ENCODE data around the gene ZNF281.

Gene ZNF281

GRCh38 chr1:200376528-200376927, 33.3 kb downstream of the ZNF281 start:
- Histone ChIP-seq H3K9me3 (ENCODE audit: control insufficient read depth in 5 of 5, low read length in 5 of 5) (no peaks in the 10 kb centered on the region), H3K4me3 (ENCODE audit: low read depth in 1 of 5, low read length in 5 of 5) (no peak overlapping the region), H3K36me3 (ENCODE audit: control insufficient read depth in 5 of 5, insufficient read depth in 5 of 5, low read length in 5 of 5) (peaks cover 0 to 3% (median 0%) of the 10 kb centered on the region in 5 donors), H3K27ac (ENCODE audit: low read depth, low read length) (no peak overlapping the region), H3K4me1 (ENCODE audit: control insufficient read depth in 5 of 5, insufficient read depth in 5 of 5, low read length in 5 of 5) (peaks cover 0 to 5% (median 3%) of the 10 kb centered on the region in 5 donors), H3K27me3 (ENCODE audit: control insufficient read depth in 5 of 5, insufficient read depth in 4 of 5, low read length in 5 of 5) (no peaks in the 10 kb centered on the region), H3K9ac (ENCODE audit: low read length in 5 of 5) (no peak overlapping the region)

- Histone ChIP-seq H3K36me3 (ENCODE audit: control insufficient read depth in 5 of 5, insufficient read depth in 5 of 5, low read length in 5 of 5) (peaks cover 0 to 3% (median 0%) of the 10 kb centered on the region in 5 donors), H3K4me3 (ENCODE audit: low read depth in 1 of 5, low read length in 5 of 5) (no peak overlapping the region), H3K9me3 (ENCODE audit: control insufficient read depth in 5 of 5, low read length in 5 of 5) (no peaks in the 10 kb centered on the region), H3K27ac (ENCODE audit: low read depth, low read length) (no peak overlapping the region), H3K27me3 (ENCODE audit: control insufficient read depth in 5 of 5, insufficient read depth in 4 of 5, low read length in 5 of 5) (no peaks in the 10 kb centered on the region), H3K4me1 (ENCODE audit: control insufficient read depth in 5 of 5, insufficient read depth in 5 of 5, low read length in 5 of 5) (peaks cover 0 to 5% (median 3%) of the 10 kb centered on the region in 5 donors), H3K9ac (ENCODE audit: low read length in 5 of 5) (no peak overlapping the region)
Observed at GRCh38 chr1:200374569-200375295, 35.1 kb downstream of the ZNF281 start.

DNA sequence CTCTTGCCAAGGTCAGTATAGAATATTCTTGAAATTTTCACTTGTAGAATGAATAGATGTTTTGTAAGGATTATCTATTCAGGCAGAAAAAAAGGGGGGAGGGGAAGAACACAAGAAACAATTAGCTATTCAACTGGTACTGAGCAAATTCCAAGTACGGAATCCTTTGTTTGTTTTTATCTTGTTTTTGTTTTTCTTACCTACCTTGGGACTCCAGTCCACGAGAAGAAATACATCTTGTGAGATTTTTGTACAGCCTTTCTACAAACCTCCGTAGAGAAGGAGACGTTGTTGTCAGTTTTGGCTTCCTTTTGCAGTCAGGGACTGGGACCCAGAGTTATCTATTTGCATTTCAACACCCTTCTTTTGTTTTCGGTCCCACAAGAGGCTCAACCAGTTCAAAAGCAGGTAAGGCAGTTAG, 36.0 kb downstream of the ZNF281 start:
- Histone ChIP-seq H3K4me1 (ENCODE audit: control insufficient read depth in 5 of 5, insufficient read depth in 5 of 5, low read length in 5 of 5) (no peaks in the 10 kb centered on the region), H3K9me3 (ENCODE audit: control insufficient read depth in 5 of 5, low read length in 5 of 5) (no peaks in the 10 kb centered on the region), H3K4me3 (ENCODE audit: low read depth in 1 of 5, low read length in 5 of 5) (no peak overlapping the region), H3K27me3 (ENCODE audit: control insufficient read depth in 5 of 5, insufficient read depth in 4 of 5, low read length in 5 of 5) (no peaks in the 10 kb centered on the region), H3K9ac (ENCODE audit: low read length in 5 of 5) (no peak overlapping the region), H3K36me3 (ENCODE audit: control insufficient read depth in 5 of 5, insufficient read depth in 5 of 5, low read length in 5 of 5) (peaks cover 0 to 3% (median 0%) of the 10 kb centered on the region in 5 donors), H3K27ac (ENCODE audit: low read depth, low read length) (no peak overlapping the region)

GRCh38 chr1:200372885-200373181, 37.0 kb downstream of the ZNF281 start:
- H3K27me3 ChIP-seq (ENCODE audit: control insufficient read depth in 5 of 5, insufficient read depth in 4 of 5, low read length in 5 of 5): no peaks in the 10 kb centered on the region
- H3K9ac ChIP-seq (ENCODE audit: low read length in 5 of 5): no peak overlapping the region
- H3K4me1 ChIP-seq (ENCODE audit: control insufficient read depth in 5 of 5, insufficient read depth in 5 of 5, low read length in 5 of 5): no peaks in the 10 kb centered on the region
- H3K27ac ChIP-seq (ENCODE audit: low read depth, low read length): no peak overlapping the region
- H3K9me3 ChIP-seq (ENCODE audit: control insufficient read depth in 5 of 5, low read length in 5 of 5): no peaks in the 10 kb centered on the region
- H3K4me3 ChIP-seq (ENCODE audit: low read depth in 1 of 5, low read length in 5 of 5): no peak overlapping the region
- peaks cover 0 to 6% (median 2%) of the 10 kb centered on the region in 5 donors for H3K36me3 ChIP-seq (ENCODE audit: control insufficient read depth in 5 of 5, insufficient read depth in 5 of 5, low read length in 5 of 5)

DNA sequence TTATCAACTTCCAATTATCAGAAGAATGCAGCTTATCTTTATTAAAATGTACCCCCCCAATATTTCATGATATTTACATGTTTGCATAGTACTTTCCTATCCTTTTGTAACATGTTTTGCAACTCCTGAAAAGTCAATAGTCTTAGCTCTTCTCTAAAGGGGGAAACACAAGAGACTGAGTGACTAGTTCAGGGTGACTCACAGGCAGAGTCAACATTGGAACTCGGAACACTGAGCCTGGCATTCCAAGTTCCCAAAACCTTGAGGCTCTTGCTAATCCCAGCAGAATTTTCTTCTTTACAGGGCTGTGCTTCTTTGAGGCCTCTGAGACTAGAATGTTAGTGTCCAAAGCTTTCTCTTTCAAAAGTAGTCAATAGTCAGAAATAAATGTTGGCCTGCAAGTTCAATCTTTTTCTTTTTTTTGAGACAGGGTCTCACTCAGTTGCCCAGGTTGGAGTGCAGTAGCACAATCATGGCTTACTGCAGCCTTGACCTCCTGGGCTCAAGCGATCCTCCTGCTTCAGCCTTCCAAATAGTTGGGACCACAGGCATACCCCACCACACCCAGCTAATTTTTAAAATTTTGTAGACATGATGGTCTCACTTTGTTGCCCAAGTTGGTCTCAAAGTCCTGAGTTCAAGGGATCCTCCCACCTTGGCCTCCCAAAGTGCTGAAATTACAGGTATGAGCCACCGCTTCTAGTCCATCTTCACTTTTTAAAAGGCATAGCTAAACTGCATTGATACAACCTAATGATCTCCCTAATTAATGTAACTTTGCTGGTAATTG, 37.5 kb downstream of the ZNF281 start:
- Histone ChIP-seq H3K27me3 (ENCODE audit: control insufficient read depth in 5 of 5, insufficient read depth in 4 of 5, low read length in 5 of 5) (no peaks in the 10 kb centered on the region), H3K27ac (ENCODE audit: low read depth, low read length) (no peak overlapping the region), H3K36me3 (ENCODE audit: control insufficient read depth in 5 of 5, insufficient read depth in 5 of 5, low read length in 5 of 5) (peaks cover 0 to 6% (median 2%) of the 10 kb centered on the region in 5 donors), H3K9ac (ENCODE audit: low read length in 5 of 5) (no peak overlapping the region), H3K4me3 (ENCODE audit: low read depth in 1 of 5, low read length in 5 of 5) (no peak overlapping the region), H3K4me1 (ENCODE audit: control insufficient read depth in 5 of 5, insufficient read depth in 5 of 5, low read length in 5 of 5) (no peaks in the 10 kb centered on the region), H3K9me3 (ENCODE audit: control insufficient read depth in 5 of 5, low read length in 5 of 5) (no peaks in the 10 kb centered on the region)

GRCh38 chr1:200369706-200370105, 40.1 kb downstream of the ZNF281 start:
- H3K9me3 ChIP-seq (ENCODE audit: control insufficient read depth in 5 of 5, low read length in 5 of 5): no peaks in the 10 kb centered on the region
- H3K4me3 ChIP-seq (ENCODE audit: low read depth in 1 of 5, low read length in 5 of 5): no peak overlapping the region
- no peaks in the 10 kb centered on the region for H3K4me1 ChIP-seq (ENCODE audit: control insufficient read depth in 5 of 5, insufficient read depth in 5 of 5, low read length in 5 of 5)
- no peak overlapping the region for H3K27ac ChIP-seq (ENCODE audit: low read depth, low read length)
- H3K27me3 ChIP-seq (ENCODE audit: control insufficient read depth in 5 of 5, insufficient read depth in 4 of 5, low read length in 5 of 5): no peaks in the 10 kb centered on the region
- peaks cover 0 to 6% (median 2%) of the 10 kb centered on the region in 5 donors for H3K36me3 ChIP-seq (ENCODE audit: control insufficient read depth in 5 of 5, insufficient read depth in 5 of 5, low read length in 5 of 5)
- no peak overlapping the region for H3K9ac ChIP-seq (ENCODE audit: low read length in 5 of 5)

- Histone ChIP-seq H3K27ac (ENCODE audit: low read depth, low read length) (no peak overlapping the region), H3K27me3 (ENCODE audit: control insufficient read depth in 5 of 5, insufficient read depth in 4 of 5, low read length in 5 of 5) (no peaks in the 10 kb centered on the region), H3K4me3 (ENCODE audit: low read depth in 1 of 5, low read length in 5 of 5) (no peak overlapping the region), H3K9me3 (ENCODE audit: control insufficient read depth in 5 of 5, low read length in 5 of 5) (no peaks in the 10 kb centered on the region), H3K4me1 (ENCODE audit: control insufficient read depth in 5 of 5, insufficient read depth in 5 of 5, low read length in 5 of 5) (no peaks in the 10 kb centered on the region), H3K36me3 (ENCODE audit: control insufficient read depth in 5 of 5, insufficient read depth in 5 of 5, low read length in 5 of 5) (peaks cover 0 to 6% (median 2%) of the 10 kb centered on the region in 5 donors), H3K9ac (ENCODE audit: low read length in 5 of 5) (no peak overlapping the region)
Observed at GRCh38 chr1:200369131-200369530, 40.7 kb downstream of the ZNF281 start.

GRCh38 chr1:200368556-200368955, 41.3 kb downstream of the ZNF281 start:
- H3K4me3 ChIP-seq (ENCODE audit: low read depth in 1 of 5, low read length in 5 of 5): no peak overlapping the region
- no peaks in the 10 kb centered on the region for H3K9me3 ChIP-seq (ENCODE audit: control insufficient read depth in 5 of 5, low read length in 5 of 5)
- H3K4me1 ChIP-seq (ENCODE audit: control insufficient read depth in 5 of 5, insufficient read depth in 5 of 5, low read length in 5 of 5): no peaks in the 10 kb centered on the region
- H3K9ac ChIP-seq (ENCODE audit: low read length in 5 of 5): no peak overlapping the region
- peaks cover 0 to 3% (median 2%) of the 10 kb centered on the region in 5 donors for H3K36me3 ChIP-seq (ENCODE audit: control insufficient read depth in 5 of 5, insufficient read depth in 5 of 5, low read length in 5 of 5)
- no peak overlapping the region for H3K27ac ChIP-seq (ENCODE audit: low read depth, low read length)
- H3K27me3 ChIP-seq (ENCODE audit: control insufficient read depth in 5 of 5, insufficient read depth in 4 of 5, low read length in 5 of 5): no peaks in the 10 kb centered on the region

- H3K9ac ChIP-seq (ENCODE audit: low read length in 5 of 5): no peak overlapping the region
- H3K36me3 ChIP-seq (ENCODE audit: control insufficient read depth in 5 of 5, insufficient read depth in 5 of 5, low read length in 5 of 5): peaks cover 0 to 3% (median 2%) of the 10 kb centered on the region in 5 donors
- H3K27ac ChIP-seq (ENCODE audit: low read depth, low read length): no peak overlapping the region
- no peak overlapping the region for H3K4me3 ChIP-seq (ENCODE audit: low read depth in 1 of 5, low read length in 5 of 5)
- H3K4me1 ChIP-seq (ENCODE audit: control insufficient read depth in 5 of 5, insufficient read depth in 5 of 5, low read length in 5 of 5): peaks cover 0 to 4% (median 0%) of the 10 kb centered on the region in 5 donors
- no peaks in the 10 kb centered on the region for H3K27me3 ChIP-seq (ENCODE audit: control insufficient read depth in 5 of 5, insufficient read depth in 4 of 5, low read length in 5 of 5)
- no peaks in the 10 kb centered on the region for H3K9me3 ChIP-seq (ENCODE audit: control insufficient read depth in 5 of 5, low read length in 5 of 5)
Observed at GRCh38 chr1:200367841-200368534, 41.8 kb downstream of the ZNF281 start.

Measured in subcutaneous abdominal adipose tissue (tissue), 5 donors.